Epithelial cell of esophagus (primary cell): Measurements from ENCODE around the gene HHAT.

Source experiments
- DNase-seq: peaks from one replicate; pipeline ENCODE4 v3.0.0; 2010; ENCODE audit warnings: low read depth
- H3K4me3 ChIP-seq: 2 replicates; pipeline ENCODE4 v1.5.1; 2011; ENCODE audit warnings: mild to moderate bottlenecking, low read length, control low read depth
- CTCF ChIP-seq: IDR thresholded peaks from 2 replicates; pipeline ENCODE4 v1.5.1; 2011; ENCODE audit warnings: low read depth, mild to moderate bottlenecking, low read length, control low read depth, inconsistent platforms; ENCODE audit not compliant: insufficient read depth; ENCODE audit errors: missing control alignments

The HHAT gene

GRCh38 chr1:210313046-210313595 lies 15.6 kb upstream of the HHAT start:
- DNase-seq, result no peak
- no peak overlapping the region for H3K4me3 ChIP-seq
- no peak for TF ChIP-seq CTCF

DNA sequence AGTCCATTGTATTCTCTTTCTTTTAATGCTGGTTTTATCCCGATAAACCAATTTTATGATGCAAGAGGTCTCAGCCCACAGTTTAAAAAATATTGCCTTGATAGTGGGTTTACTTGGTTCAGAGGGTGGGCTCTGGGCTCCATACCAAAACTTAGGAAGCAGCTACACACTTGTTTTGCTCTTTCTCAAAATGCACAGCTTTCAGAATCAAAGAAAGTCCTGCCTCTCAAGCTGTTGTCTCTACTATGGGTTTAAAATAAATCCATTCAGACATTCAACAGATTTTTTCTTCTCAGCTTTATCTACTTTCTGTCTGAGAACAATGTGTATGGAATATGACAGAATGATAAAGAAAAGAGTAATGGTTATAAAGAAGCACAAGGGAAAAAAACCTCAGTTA lies 14.8 kb upstream of the HHAT start:
- DNase-seq, result no peak
- TF ChIP-seq CTCF, result no peak
- no peak overlapping the region for H3K4me3 ChIP-seq

GRCh38 chr1:210315529-210315928 lies 13.2 kb upstream of the HHAT start:
- H3K4me3 ChIP-seq, result no peak overlapping the region
- no peak for TF ChIP-seq CTCF

DNA sequence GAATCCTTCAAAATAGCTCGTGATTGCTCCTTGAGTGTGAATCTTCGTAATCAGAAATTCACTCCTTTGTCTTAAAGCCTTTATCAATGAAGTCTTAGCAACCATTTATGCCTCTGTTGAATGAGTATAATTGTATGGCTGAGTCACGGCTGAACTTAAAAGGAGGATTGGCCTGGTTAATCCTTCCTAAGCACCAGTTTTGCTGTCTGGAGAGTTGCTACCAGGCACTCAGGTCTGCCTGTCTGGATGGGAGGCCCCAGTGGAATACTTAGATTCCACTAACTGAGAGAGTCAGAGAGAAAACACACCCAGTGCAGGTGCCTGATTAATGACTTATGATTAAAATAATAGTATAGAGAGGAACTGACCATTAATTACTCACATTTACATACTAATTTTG lies 7.6 kb upstream of the HHAT start:
- H3K4me3 ChIP-seq, result no peak overlapping the region
- DNase-seq, result peak; percentile 73
- no peak for TF ChIP-seq CTCF

More at GRCh38 chr1:210315529-210315928, 13.2 kb upstream of the HHAT start:
- no peak for DNase-seq

- no peak overlapping the region for H3K4me3 ChIP-seq
- no peak for TF ChIP-seq CTCF
- DNase-seq, result peak; percentile 96
Measured at GRCh38 chr1:210321552-210321951, 7.2 kb upstream of the HHAT start.

- DNase-seq, result no peak
- no peak for TF ChIP-seq CTCF
- H3K4me3 ChIP-seq, result no peak overlapping the region
Measured at GRCh38 chr1:210323957-210324356, 4.7 kb upstream of the HHAT start.

- no peak for DNase-seq
- TF ChIP-seq CTCF, result no peak
- H3K4me3 ChIP-seq, result no peak overlapping the region
Measured at GRCh38 chr1:210325026-210325670, 3.6 kb upstream of the HHAT start.
